Aorta (tissue), 5 donors: ENCODE data around the gene CNIH3. TPM values are rescaled to one million over a fixed set of nuclear protein-coding genes. Genes with fewer than 3 reads are reported as not detected.

Experiments
- ATAC-seq: fragments of 200-7000 bp; cut with Tn5 transposase; one replicate; pipeline ENCODE4 v1.9.1; 2022; ENCODE audit warnings: moderate library complexity; ENCODE audit not compliant: low FRiP score
- DNase-seq, 2 donors: peaks; one replicate each; pipeline ENCODE4 v3.0.0-alpha.2; 2020
- H3K27ac ChIP-seq, 2 donors: one replicate each; pipeline ENCODE4 v1.5.1; 2013; ENCODE audit warnings: low read length in 2 of 2, mild to moderate bottlenecking in 2 of 2, moderate library complexity in 2 of 2, control low read depth in 1 of 2, inconsistent platforms in 1 of 2, low read depth in 1 of 2
- H3K27me3 ChIP-seq, 2 donors: one replicate each; pipeline ENCODE4 v1.6.1; 2013; ENCODE audit warnings: control low read depth in 1 of 2, low read length in 1 of 2, mild to moderate bottlenecking in 1 of 2, moderate library complexity in 1 of 2; ENCODE audit not compliant: insufficient read depth in 2 of 2, control insufficient read depth in 1 of 2
- H3K36me3 ChIP-seq, 2 donors: one replicate each; pipeline ENCODE4 v1.6.1; 2013; ENCODE audit warnings: control low read depth in 1 of 2, low read length in 1 of 2, mild to moderate bottlenecking in 1 of 2; ENCODE audit not compliant: insufficient read depth in 2 of 2, control insufficient read depth in 1 of 2
- H3K4me1 ChIP-seq, 2 donors: one replicate each; pipeline ENCODE4 v1.6.1; 2013; ENCODE audit warnings: low read length in 2 of 2, control low read depth in 1 of 2, mild to moderate bottlenecking in 1 of 2, moderate library complexity in 1 of 2; ENCODE audit not compliant: insufficient read depth in 2 of 2, control insufficient read depth in 1 of 2
- H3K4me3 ChIP-seq, 2 donors: one replicate each; pipeline ENCODE4 v1.5.1; 2013; ENCODE audit warnings: low read length in 2 of 2, control low read depth in 1 of 2, mild to moderate bottlenecking in 1 of 2
- H3K9me3 ChIP-seq: one replicate; pipeline ENCODE4 v1.6.1; 2013; ENCODE audit warnings: mild to moderate bottlenecking, low read length; ENCODE audit not compliant: control insufficient read depth
- WGBS, 2 donors: extraction: QIAGEN DNeasy Blood & Tissue Kit; methylation state at CpG; one replicate each; pipeline ENCODE4 v1.1.7; 2013; 5-methylcytosine and 5-hydroxymethylcytosine counted together
- intact Hi-C, 2 donors: fragments of 100-400 bp; cut with DNase I; formaldehyde crosslinking; loops; one replicate each; pipeline versions ENCODE4 v1.14.2 to v1.15.0; 2022
- polyA plus RNA-seq, 2 donors: library from polyadenylated mRNA; stranded (reverse); fragments of 200-250 nt; gene quantifications; one replicate each; pipeline ENCODE4 v1.2.3, GENCODE V29; 2013
- total RNA-seq, 2 donors: library from RNA; stranded (reverse); fragmentation: NEBNext Ultra II Directional; extraction: Animal tissue kit (Norgen Biotek cat#: 25700); gene quantifications; one replicate each; pipeline ENCODE4 v1.2.1, GENCODE V29; 2021
- donor health status: healthy with polysubstance abuse.
- donor health status: Bipolar disorder and iron deficiency.
- donor health status: DM: no; HTN: no; CAD: no.
- donor health status: DM: no; HTN: no; CAD: no.
- donor health status: DM: yes; HTN: yes; CAD: no.

CNIH3 gene
- total and polyA plus RNA-seq, 4 donors, result 2.4 to 8.2 (median 3.3) TPM

- no peak for DNase-seq
- ATAC-seq, result no peak
- Histone ChIP-seq H3K9me3 (peaks cover 2% of the 10 kb centered on the region), H3K27ac (no peak overlapping the region), H3K27me3 (no peaks in the 10 kb centered on the region), H3K36me3 (no peaks in the 10 kb centered on the region), H3K4me1 (no peaks in the 10 kb centered on the region), H3K4me3 (no peak overlapping the region)
- intact Hi-C loops, result no loop called here
- WGBS, 2 donors, result 93 to 95% methylated on average over 3 of the region's 3 CpGs
Measured at GRCh38 chr1:224785622-224786021, 169.5 kb downstream of the CNIH3 start.

- H3K27me3 ChIP-seq, result no peaks in the 10 kb centered on the region
- intact Hi-C loops, result no loop called here
- no peaks in the 10 kb centered on the region for H3K36me3 ChIP-seq
- H3K9me3 ChIP-seq, result no peaks in the 10 kb centered on the region
- ATAC-seq, result no peak
- no peak overlapping the region for H3K27ac ChIP-seq
- no peaks in the 10 kb centered on the region for H3K4me1 ChIP-seq
- WGBS, 2 donors, result 64 to 71% methylated on average over 3 of the region's 3 CpGs
- no peak overlapping the region for H3K4me3 ChIP-seq
- DNase-seq, result no peak
Measured at GRCh38 chr1:224786533-224787250, 170.6 kb downstream of the CNIH3 start.

GRCh38 chr1:224789311-224789710 lies 173.2 kb downstream of the CNIH3 start:
- no peaks in the 10 kb centered on the region for H3K36me3 ChIP-seq
- intact Hi-C loops, result no loop called here
- DNase-seq, result no peak

More at GRCh38 chr1:224789311-224789710, 173.2 kb downstream of the CNIH3 start:
- ATAC-seq, result no peak
- Histone ChIP-seq H3K27ac (no peak overlapping the region), H3K4me1 (no peaks in the 10 kb centered on the region), H3K9me3 (no peaks in the 10 kb centered on the region), H3K27me3 (no peaks in the 10 kb centered on the region), H3K4me3 (no peak overlapping the region)

Other genes starting within 250 kb of the CNIH3 start
- 10 to 100 TPM; 80.7 to 94.7 TPM for gene WDR26, start 181.5 kb upstream of the CNIH3 start, total RNA-seq
- 10 to 100 TPM; 20.2 to 34.2 TPM for gene WDR26, start 181.5 kb upstream of the CNIH3 start, polyA plus RNA-seq